ENCODE measurements around the gene TTC28.

The TTC28 gene

GRCh38 chr22:28247667-28248363, 431.8 kb downstream of the TTC28 start:
- no peak for TF ChIP-seq CTCF (IDR thresholded peaks at IDR 0.05; ENCODE audit: low read depth, low read length, missing control alignments)
- H3K4me3 ChIP-seq (ENCODE audit: low read depth, low read length): no peak overlapping the region
- no peak overlapping the region for H3K27ac ChIP-seq
- in situ Hi-C loops (cut with HindIII; ENCODE audit: low pct_ligation_motif_present, low sequenced_read_pairs): no loop called here
- H3K27me3 ChIP-seq (replicated peaks): no peaks in the 10 kb centered on the region
- no peaks in the 10 kb centered on the region for H3K36me3 ChIP-seq (replicated peaks)
- no peak for DNase-seq

- H3K36me3 ChIP-seq (replicated peaks): no peaks in the 10 kb centered on the region
- no peak for DNase-seq
- no peak overlapping the region for H3K27ac ChIP-seq
- in situ Hi-C loops (cut with HindIII; ENCODE audit: low pct_ligation_motif_present, low sequenced_read_pairs): no loop called here
- H3K27me3 ChIP-seq (replicated peaks): no peaks in the 10 kb centered on the region
- TF ChIP-seq CTCF (IDR thresholded peaks at IDR 0.05; ENCODE audit: low read depth, low read length, missing control alignments): no peak
- no peak overlapping the region for H3K4me3 ChIP-seq (ENCODE audit: low read depth, low read length)
These were observed 432.5 kb downstream of the TTC28 start for GRCh38 chr22:28247136-28247535.

GRCh38 chr22:28246397-28246796, 433.2 kb downstream of the TTC28 start:
- no peak for TF ChIP-seq CTCF (IDR thresholded peaks at IDR 0.05; ENCODE audit: low read depth, low read length, missing control alignments)
- peak; percentile 41 for DNase-seq
- peak overlapping the region; percentile 13 for H3K27ac ChIP-seq
- in situ Hi-C loops (cut with HindIII; ENCODE audit: low pct_ligation_motif_present, low sequenced_read_pairs): no loop called here
- no peak overlapping the region for H3K4me3 ChIP-seq (ENCODE audit: low read depth, low read length)
- H3K27me3 ChIP-seq (replicated peaks): no peaks in the 10 kb centered on the region
- no peaks in the 10 kb centered on the region for H3K36me3 ChIP-seq (replicated peaks)

- H3K4me3 ChIP-seq (ENCODE audit: low read depth, low read length): no peak overlapping the region
- in situ Hi-C loops (cut with HindIII; ENCODE audit: low pct_ligation_motif_present, low sequenced_read_pairs): no loop called here
- DNase-seq: no peak
- H3K27ac ChIP-seq: no peak overlapping the region
- no peak for TF ChIP-seq CTCF (IDR thresholded peaks at IDR 0.05; ENCODE audit: low read depth, low read length, missing control alignments)
- no peaks in the 10 kb centered on the region for H3K36me3 ChIP-seq (replicated peaks)
- no peaks in the 10 kb centered on the region for H3K27me3 ChIP-seq (replicated peaks)
These were observed 433.9 kb downstream of the TTC28 start for GRCh38 chr22:28245579-28246224.

- Histone ChIP-seq H3K27ac (no peak overlapping the region), H3K27me3 (replicated peaks) (no peaks in the 10 kb centered on the region), H3K4me3 (ENCODE audit: low read depth, low read length) (no peak overlapping the region), H3K36me3 (replicated peaks) (no peaks in the 10 kb centered on the region)
- in situ Hi-C loops (cut with HindIII; ENCODE audit: low pct_ligation_motif_present, low sequenced_read_pairs): no loop called here
- DNase-seq: no peak
- no peak for TF ChIP-seq CTCF (IDR thresholded peaks at IDR 0.05; ENCODE audit: low read depth, low read length, missing control alignments)
These were observed 434.9 kb downstream of the TTC28 start for GRCh38 chr22:28244757-28245156.

All from brain microvascular endothelial cell (primary cell).